ENCODE results near the gene MAX.

Gene MAX

GRCh38 chr14:65073605-65074201, 28.6 kb downstream of the MAX start:
- peak; percentile 58 for DNase-seq (ENCODE audit: low spot score)

GRCh38 chr14:65072937-65073336, 29.4 kb downstream of the MAX start:
- DNase-seq (ENCODE audit: low spot score) = no peak

DNA sequence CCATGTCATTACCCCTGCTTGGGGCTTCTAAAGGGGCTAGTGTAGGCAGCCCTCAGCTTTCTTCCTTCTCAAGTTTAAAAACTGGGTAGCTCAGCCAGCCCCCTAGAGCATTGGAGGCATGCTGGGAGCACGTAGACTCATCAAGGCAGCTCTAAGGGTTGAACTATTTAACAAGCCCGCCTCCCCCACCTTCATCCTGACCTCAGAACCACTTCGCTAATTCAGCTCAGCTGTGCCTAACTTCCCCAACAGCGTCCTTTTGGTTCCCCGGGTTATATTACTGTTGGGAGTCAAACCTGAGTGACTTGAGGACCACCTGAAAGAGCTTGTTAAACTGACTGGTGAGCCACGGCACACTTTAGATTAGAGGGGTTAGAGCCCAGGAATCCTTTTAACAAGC, 30.1 kb downstream of the MAX start:
- DNase-seq (ENCODE audit: low spot score) = no peak

DNA sequence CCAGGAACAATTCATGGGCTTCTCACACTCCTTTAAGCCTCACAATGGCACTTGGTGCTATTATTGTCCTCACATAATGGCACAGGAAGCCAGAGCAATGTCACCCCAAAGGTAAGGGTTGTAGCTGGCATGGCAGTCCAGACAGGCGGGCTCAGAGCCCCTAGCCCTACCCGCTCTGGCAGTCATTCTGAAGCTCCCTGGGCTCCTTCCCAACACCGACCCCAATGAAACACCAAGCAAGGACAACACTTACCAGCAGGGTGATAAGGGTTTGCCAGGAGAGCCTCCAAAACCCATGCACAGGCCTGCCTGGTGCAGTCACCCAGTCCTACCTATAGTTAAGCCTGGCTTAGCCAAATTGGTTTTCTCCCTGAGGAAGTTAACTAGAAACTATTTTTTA, 30.8 kb downstream of the MAX start:
- no peak for DNase-seq (ENCODE audit: low spot score)

- peak; percentile 76 for DNase-seq (ENCODE audit: low spot score)
Observed at GRCh38 chr14:65070471-65070976, 31.8 kb downstream of the MAX start.

- DNase-seq (ENCODE audit: low spot score) = no peak
Observed at GRCh38 chr14:65069874-65070413, 32.4 kb downstream of the MAX start.

- DNase-seq (ENCODE audit: low spot score) = no peak
Observed at GRCh38 chr14:65065719-65066118, 36.6 kb downstream of the MAX start.

DNA sequence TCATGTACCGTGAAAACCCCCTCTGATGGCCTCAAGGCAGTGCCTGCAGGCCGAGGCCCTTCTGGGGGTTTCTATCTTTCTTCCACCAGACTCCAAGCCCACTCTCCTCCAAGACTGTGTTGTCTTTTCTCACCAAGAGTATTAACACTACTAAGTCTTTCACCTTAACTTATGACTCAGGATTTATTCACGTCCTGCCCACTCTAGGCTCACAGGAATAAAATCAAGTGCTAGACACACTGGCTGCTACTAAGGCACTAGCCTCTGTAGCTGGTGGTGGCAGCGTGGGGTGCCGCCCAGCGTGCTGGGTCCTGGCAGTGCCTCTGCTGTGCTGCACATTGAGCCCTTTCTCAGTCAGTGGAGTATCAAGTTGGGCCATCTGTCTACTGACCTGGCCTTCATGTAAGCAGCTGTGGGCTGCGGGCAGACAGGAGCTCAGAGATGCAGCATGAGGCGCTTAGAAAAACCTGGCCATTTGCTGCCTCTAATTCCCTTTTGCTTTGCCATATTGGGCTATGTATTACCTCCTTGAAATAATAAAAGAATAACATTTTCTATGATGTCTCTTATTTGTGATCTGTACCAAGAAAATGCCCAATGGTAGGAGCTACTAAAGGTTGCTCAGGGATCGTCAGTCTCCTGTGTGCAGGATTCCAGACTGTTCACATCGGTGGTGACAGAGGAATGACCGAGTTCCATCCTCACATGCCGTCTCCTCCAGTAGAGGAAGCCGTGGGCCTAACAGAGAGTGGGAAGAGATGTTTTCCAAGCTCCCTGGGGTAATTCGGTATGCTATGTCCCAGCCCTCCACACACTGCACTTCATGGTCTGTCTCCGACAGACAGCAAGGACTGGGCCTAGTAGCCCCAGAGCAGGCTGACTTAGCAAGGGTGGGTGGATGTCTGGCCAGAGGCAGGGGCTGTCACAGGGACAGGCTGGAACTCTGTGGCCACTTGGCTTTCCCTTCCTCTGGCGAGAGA, 39.9 kb downstream of the MAX start:
- DNase-seq (ENCODE audit: low spot score) = no peak

DNA sequence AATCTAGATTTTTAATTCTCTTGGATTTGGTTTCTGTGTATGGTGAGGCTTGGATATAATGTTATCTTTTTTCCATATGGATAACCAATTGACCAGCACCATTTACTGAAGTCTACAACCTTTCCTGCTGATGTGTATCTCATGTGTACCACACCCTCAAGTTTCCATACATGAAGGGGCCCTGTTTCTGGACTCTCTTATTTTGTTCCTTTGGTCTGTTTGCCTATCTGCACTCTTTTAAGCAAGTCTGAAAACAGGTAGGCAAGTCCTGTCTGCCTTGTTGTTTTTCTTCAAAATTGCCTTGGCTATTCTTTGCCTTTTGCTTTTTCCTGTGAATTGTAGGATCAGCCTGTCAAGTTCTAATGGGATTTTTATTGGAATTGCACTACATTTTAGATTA, 44.6 kb downstream of the MAX start:
- no peak for DNase-seq (ENCODE audit: low spot score)

DNA sequence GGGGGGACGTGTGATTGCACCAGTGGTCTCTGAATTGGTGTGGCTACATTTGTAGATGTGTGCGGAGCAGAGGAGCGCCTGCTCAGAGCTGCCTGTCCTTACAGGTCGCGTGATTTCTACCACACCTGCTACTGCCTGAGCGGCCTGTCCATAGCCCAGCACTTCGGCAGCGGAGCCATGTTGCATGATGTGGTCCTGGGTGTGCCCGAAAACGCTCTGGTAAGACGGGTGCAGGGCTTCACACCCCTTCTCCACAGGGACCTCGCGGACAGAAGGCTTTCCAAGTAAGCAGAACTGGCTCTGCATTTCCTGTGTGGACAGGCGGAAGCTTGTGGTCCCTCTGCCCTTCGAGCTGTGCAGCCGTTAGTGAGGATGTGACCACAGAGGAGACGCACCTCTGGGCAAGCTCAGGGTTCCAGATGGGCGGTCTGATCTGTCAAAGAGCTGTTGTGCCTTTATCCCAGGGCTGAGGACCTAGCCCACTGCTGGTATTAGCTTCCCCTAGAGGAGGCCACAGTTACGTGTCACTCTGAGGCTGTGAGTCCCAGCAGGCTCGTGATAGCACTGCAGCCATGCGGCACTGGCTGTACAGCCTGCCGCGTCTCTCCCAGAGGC, 47.7 kb downstream of the MAX start:
- DNase-seq (ENCODE audit: low spot score) = no peak

GRCh38 chr14:65053466-65053865, 48.9 kb downstream of the MAX start:
- DNase-seq (ENCODE audit: low spot score) = no peak

DNA sequence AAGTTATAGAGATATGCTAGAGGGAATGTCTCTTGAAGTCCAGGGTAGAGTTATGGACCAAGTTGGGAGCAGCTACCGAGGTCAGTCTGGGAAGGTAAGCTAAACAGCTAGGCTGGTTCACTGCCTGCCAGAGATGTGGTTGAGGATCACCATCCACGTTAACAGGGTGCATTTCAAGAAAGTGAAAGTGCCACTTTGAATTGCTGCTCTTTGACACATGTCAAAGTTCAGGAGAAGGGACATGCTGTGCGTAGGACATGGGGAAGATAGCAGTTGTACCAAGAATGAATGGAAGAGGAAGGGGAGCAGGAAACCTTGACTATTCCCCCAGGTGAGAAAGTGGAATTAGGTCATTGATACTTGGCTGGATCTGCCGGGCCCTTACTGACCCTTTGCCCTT, 49.5 kb downstream of the MAX start:
- no peak for DNase-seq (ENCODE audit: low spot score)

DNA sequence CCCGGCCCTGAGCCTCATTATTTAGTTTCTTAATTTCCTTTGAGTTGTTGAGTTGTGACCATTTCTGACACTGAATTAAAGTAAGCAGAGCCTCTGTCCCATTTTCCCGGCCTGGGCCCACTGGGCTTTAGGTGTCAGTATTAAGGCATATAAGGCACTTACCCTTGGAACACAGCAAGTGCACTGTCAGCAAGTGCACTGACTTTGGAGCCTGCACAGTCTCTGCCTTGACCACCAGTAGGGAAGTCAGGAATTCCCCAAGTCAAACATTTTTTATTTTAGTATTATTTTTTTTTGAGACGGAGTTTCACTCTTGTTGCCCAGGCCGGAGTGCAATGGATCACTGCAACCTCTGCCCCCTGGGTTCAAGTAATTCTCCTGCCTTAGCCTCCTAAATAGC, 56.6 kb downstream of the MAX start:
- DNase-seq (ENCODE audit: low spot score) = no peak

DNA sequence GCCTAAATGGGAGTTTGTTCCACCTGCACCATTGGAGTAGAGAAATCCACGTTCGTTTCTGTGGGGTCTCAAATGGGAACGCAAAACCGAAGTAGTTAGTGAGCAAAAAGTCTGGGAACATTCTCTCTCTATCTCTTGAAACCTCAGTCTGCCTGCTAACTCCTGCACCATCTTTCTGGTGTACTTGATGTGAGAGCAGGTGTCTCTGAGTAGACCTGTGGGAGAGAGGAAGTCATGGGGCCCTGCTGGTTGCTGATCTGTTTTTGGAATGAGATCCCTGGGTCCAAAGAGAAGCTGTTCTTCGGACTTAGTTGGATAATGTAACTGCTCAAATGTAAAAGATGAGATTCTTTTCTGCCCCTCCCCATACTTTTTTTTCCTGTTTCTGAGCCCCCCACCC, 57.3 kb downstream of the MAX start:
- DNase-seq (ENCODE audit: low spot score) = no peak

GRCh38 chr14:65044596-65044959, 57.7 kb downstream of the MAX start:
- no peak for DNase-seq (ENCODE audit: low spot score)

GRCh38 chr14:65043893-65044595, 58.3 kb downstream of the MAX start:
- DNase-seq (ENCODE audit: low spot score) = no peak

GRCh38 chr14:65042731-65043372, 59.5 kb downstream of the MAX start:
- no peak for DNase-seq (ENCODE audit: low spot score)

- DNase-seq (ENCODE audit: low spot score) = no peak
Observed at GRCh38 chr14:65042296-65042695, 60.0 kb downstream of the MAX start.

GRCh38 chr14:65041434-65041915, 60.8 kb downstream of the MAX start:
- no peak for DNase-seq (ENCODE audit: low spot score)

- DNase-seq (ENCODE audit: low spot score) = no peak
Observed at GRCh38 chr14:65040666-65041433, 61.5 kb downstream of the MAX start.

DNA sequence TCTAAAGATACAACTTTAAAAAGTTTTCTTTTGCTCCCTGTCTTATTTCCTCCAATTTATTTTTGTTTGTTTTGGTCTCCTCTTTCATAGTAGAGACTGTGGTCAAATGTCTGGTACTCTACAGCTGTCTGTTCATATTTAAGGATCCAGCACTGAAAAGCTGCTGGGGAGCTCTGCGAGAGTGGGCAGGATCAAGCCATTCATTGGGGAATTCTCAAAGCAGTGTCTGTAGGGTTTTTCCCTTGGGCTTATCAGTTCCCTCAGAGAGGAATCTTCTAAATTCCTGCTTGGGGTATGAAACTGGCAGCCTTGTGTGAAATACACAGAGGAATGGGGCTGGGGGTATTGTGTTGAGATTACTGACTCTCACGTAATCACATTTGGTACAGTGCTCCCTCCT, 63.4 kb downstream of the MAX start:
- no peak for DNase-seq (ENCODE audit: low spot score)
